Hepatocyte (in vitro differentiated cells): Measurements from ENCODE around the gene CAB39. TPM values are rescaled to one million over a fixed set of nuclear protein-coding genes. Genes with fewer than 3 reads are reported as not detected.

Source experiments
- DNase-seq: peaks from one replicate; pipeline ENCODE4 v3.0.0-alpha.2; 2016; ENCODE audit warnings: low spot score
- H2AFZ ChIP-seq: fragments of 200-600 bp; sonication (generic); 2 replicates; pipeline ENCODE4 v1.6.0; 2016; ENCODE audit warnings: antibody characterized with exemption, mild to moderate bottlenecking
- H3K27ac ChIP-seq: fragments of 200-600 bp; sonication (generic); 2 replicates; pipeline ENCODE4 v1.5.1; 2016; ENCODE audit warnings: mild to moderate bottlenecking
- H3K27me3 ChIP-seq: fragments of 200-600 bp; sonication (generic); 2 replicates; pipeline ENCODE4 v1.6.1; 2016
- H3K36me3 ChIP-seq: fragments of 200-600 bp; sonication (generic); replicated peaks from 2 replicates; pipeline ENCODE4 v1.5.1; 2016; ENCODE audit warnings: low read depth; ENCODE audit not compliant: insufficient read depth
- H3K4me1 ChIP-seq: fragments of 200-600 bp; sonication (generic); 2 replicates; pipeline ENCODE4 v1.5.1; 2016; ENCODE audit warnings: mild to moderate bottlenecking, moderate library complexity; ENCODE audit not compliant: insufficient read depth
- H3K4me2 ChIP-seq: fragments of 200-600 bp; sonication (generic); 2 replicates; pipeline ENCODE4 v1.6.0; 2016
- H3K4me3 ChIP-seq: fragments of 200-600 bp; sonication (generic); 2 replicates; pipeline ENCODE4 v1.5.1; 2016; ENCODE audit warnings: mild to moderate bottlenecking
- H3K79me2 ChIP-seq: fragments of 200-600 bp; sonication (generic); 2 replicates; pipeline ENCODE4 v1.6.0; 2017; ENCODE audit warnings: mild to moderate bottlenecking
- H3K9me2 ChIP-seq: fragments of 200-600 bp; sonication (generic); replicated peaks from 2 replicates; pipeline ENCODE4 v1.6.0; 2017; ENCODE audit warnings: mild to moderate bottlenecking; ENCODE audit not compliant: insufficient read depth
- H3K9me3 ChIP-seq: fragments of 200-600 bp; sonication (generic); 2 replicates; pipeline ENCODE4 v1.5.1; 2016; ENCODE audit warnings: low read depth, mild to moderate bottlenecking
- H4K20me1 ChIP-seq: fragments of 200-600 bp; sonication (generic); 2 replicates; pipeline ENCODE4 v1.6.0; 2016; ENCODE audit warnings: mild to moderate bottlenecking; ENCODE audit not compliant: insufficient read depth, poor library complexity, severe bottlenecking
- CTCF ChIP-seq: fragments of 200-600 bp; sonication (generic); IDR thresholded peaks from 2 replicates; pipeline ENCODE4 v1.5.1; 2016; ENCODE audit warnings: antibody characterized with exemption, mild to moderate bottlenecking; ENCODE audit not compliant: poor library complexity
- EZH2 ChIP-seq: fragments of 200-600 bp; sonication (generic); IDR thresholded peaks from 2 replicates; pipeline ENCODE4 v1.6.1; 2016; ENCODE audit warnings: antibody characterized with exemption, mild to moderate bottlenecking, borderline replicate concordance
- EZH2phosphoT487 ChIP-seq: fragments of 200-600 bp; sonication (generic); IDR thresholded peaks from one replicate; pipeline ENCODE4 v1.6.1; 2018; ENCODE audit warnings: antibody characterized with exemption, mild to moderate bottlenecking, low read depth, moderate library complexity; ENCODE audit not compliant: unreplicated experiment, severe bottlenecking
- WGBS: methylation state at CpG from one replicate; pipeline ENCODE4 v1.1.6; 2016; ENCODE audit warnings: low lambda C conversion rate; ENCODE audit errors: missing lambda C conversion rate; 5-methylcytosine and 5-hydroxymethylcytosine counted together
- polyA plus RNA-seq: library from polyadenylated mRNA; unstranded; fragments of >200 nt; fragmentation: Nextera tagmentation; extraction: Ambion mirVana; gene quantifications from 2 replicates; pipeline ENCODE4 v1.2.1, GENCODE V29; 2016
- total RNA-seq: library from RNA; depleted of rRNA; stranded (reverse); fragments of >200 nt; gene quantifications from 2 replicates; pipeline ENCODE4 v1.2.3, GENCODE V29; 2014

Gene CAB39
- total and polyA plus RNA-seq, 2 experiments from 2014 or later, result 38.5 to 84.4 TPM

GRCh38 chr2:230849633-230850357, 137.2 kb downstream of the CAB39 start:
- TF ChIP-seq CTCF (peak; percentile 65), EZH2 (no peak)
- H3K4me1 ChIP-seq, result no peaks in the 10 kb centered on the region
- H3K4me2 ChIP-seq, result no peak overlapping the region
- no peak overlapping the region for H2AFZ ChIP-seq
- peak; percentile 43 for DNase-seq
- no peaks in the 10 kb centered on the region for H3K9me3 ChIP-seq
- WGBS, result 75% methylated on average over 35 of the region's 40 CpGs
- H3K27ac ChIP-seq, result no peak overlapping the region
- no peaks in the 10 kb centered on the region for H3K36me3 ChIP-seq
- no peaks in the 10 kb centered on the region for H3K79me2 ChIP-seq
- no peak overlapping the region for H3K4me3 ChIP-seq
- H3K9me2 ChIP-seq, result no peaks in the 10 kb centered on the region
- no peaks in the 10 kb centered on the region for H3K27me3 ChIP-seq
- H4K20me1 ChIP-seq, result no peaks in the 10 kb centered on the region

- Histone ChIP-seq H2AFZ (no peak overlapping the region), H3K27me3 (no peaks in the 10 kb centered on the region)
- WGBS, result 60% methylated on average over 7 of the region's 7 CpGs
Observed at GRCh38 chr2:230850358-230850658, 137.7 kb downstream of the CAB39 start.

GRCh38 chr2:230852113-230852512, 139.5 kb downstream of the CAB39 start:
- Histone ChIP-seq H4K20me1 (no peaks in the 10 kb centered on the region), H3K4me1 (no peaks in the 10 kb centered on the region), H3K27me3 (no peaks in the 10 kb centered on the region), H3K36me3 (no peaks in the 10 kb centered on the region), H3K9me2 (no peaks in the 10 kb centered on the region), H3K9me3 (no peaks in the 10 kb centered on the region), H3K79me2 (no peaks in the 10 kb centered on the region), H3K4me2 (no peak overlapping the region), H3K27ac (no peak overlapping the region), H2AFZ (no peak overlapping the region), H3K4me3 (no peak overlapping the region)
- DNase-seq, result no peak
- TF ChIP-seq EZH2phosphoT487, result no peak
- no peak for TF ChIP-seq CTCF
- no peak for TF ChIP-seq EZH2
- WGBS, result 94% methylated on average over 4 of the region's 4 CpGs

More at GRCh38 chr2:230850358-230850658, 137.7 kb downstream of the CAB39 start:
- Histone ChIP-seq H3K79me2 (no peaks in the 10 kb centered on the region), H3K4me2 (no peak overlapping the region), H3K36me3 (no peaks in the 10 kb centered on the region), H3K9me2 (no peaks in the 10 kb centered on the region), H3K9me3 (no peaks in the 10 kb centered on the region), H3K27ac (no peak overlapping the region), H3K4me3 (no peak overlapping the region), H4K20me1 (no peaks in the 10 kb centered on the region), H3K4me1 (no peaks in the 10 kb centered on the region)
- TF ChIP-seq EZH2phosphoT487, result no peak
- no peak for TF ChIP-seq EZH2
- DNase-seq, result no peak

- TF ChIP-seq EZH2phosphoT487, result no peak
- TF ChIP-seq EZH2, result no peak
- TF ChIP-seq CTCF, result no peak
- no peak overlapping the region for H3K27ac ChIP-seq
- H3K36me3 ChIP-seq, result no peaks in the 10 kb centered on the region
- no peaks in the 10 kb centered on the region for H3K9me2 ChIP-seq
- no peaks in the 10 kb centered on the region for H3K27me3 ChIP-seq
- H2AFZ ChIP-seq, result no peak overlapping the region
- H4K20me1 ChIP-seq, result no peaks in the 10 kb centered on the region
- H3K4me2 ChIP-seq, result no peak overlapping the region
- WGBS, result 34% methylated on average over 13 of the region's 13 CpGs
- H3K9me3 ChIP-seq, result no peaks in the 10 kb centered on the region
- no peak overlapping the region for H3K4me3 ChIP-seq
- no peak for DNase-seq
- peaks cover 18% of the 10 kb centered on the region for H3K79me2 ChIP-seq
- H3K4me1 ChIP-seq, result peaks cover 6% of the 10 kb centered on the region
Observed at GRCh38 chr2:230861552-230862255, 149.1 kb downstream of the CAB39 start.
